ENCODE data around the gene SIX2. TPM values are rescaled to one million over a fixed set of nuclear protein-coding genes. Genes with fewer than 3 reads are reported as not detected.

Gene SIX2
- total RNA-seq, 1 donor from 2014 or later = 7.4 TPM

- no peak overlapping the region for H2AFZ ChIP-seq (ENCODE audit: low read depth, low read length)
- H3K9me3 Mint-ChIP-seq (ENCODE audit: unreplicated experiment) = peaks cover 9% of the 10 kb centered on the region
- no peaks in the 10 kb centered on the region for H3K36me3 ChIP-seq (ENCODE audit: insufficient read depth, low read length)
- peaks cover 2% of the 10 kb centered on the region for H3K36me3 Mint-ChIP-seq (ENCODE audit: low read depth, unreplicated experiment)
- peaks cover 74% of the 10 kb centered on the region for H3K27me3 Mint-ChIP-seq (ENCODE audit: low read depth, unreplicated experiment)
- peaks cover 5% of the 10 kb centered on the region for H3K4me1 ChIP-seq (ENCODE audit: insufficient read depth, low read length)
- H3K27ac ChIP-seq (ENCODE audit: low read depth, low read length) = no peak overlapping the region
- H3K4me2 ChIP-seq (ENCODE audit: low read length) = no peak overlapping the region
- H3K4me3 Mint-ChIP-seq (ENCODE audit: unreplicated experiment) = no peak overlapping the region
- no peak overlapping the region for H3K4me3 ChIP-seq (ENCODE audit: insufficient read depth, low read depth, low read length)
- H3K4me1 Mint-ChIP-seq (ENCODE audit: low read depth, unreplicated experiment) = no peaks in the 10 kb centered on the region
- H3K9ac ChIP-seq (ENCODE audit: low read length) = no peak overlapping the region
- H3K9me3 ChIP-seq (ENCODE audit: insufficient read depth, low read depth, low read length) = no peaks in the 10 kb centered on the region
- no peak overlapping the region for H3K27ac Mint-ChIP-seq (ENCODE audit: unreplicated experiment)
- no peaks in the 10 kb centered on the region for H3K79me2 ChIP-seq (ENCODE audit: insufficient read depth, low read length)
- FAIRE-seq = no peak
- TF ChIP-seq CTCF (IDR thresholded peaks at IDR 0.05; ENCODE audit: insufficient read depth, low read depth, low read length) (no peak), EZH2 (IDR thresholded peaks at IDR 0.05; ENCODE audit: insufficient read depth, low read length) (no peak)
- peaks cover 90% of the 10 kb centered on the region for H3K27me3 ChIP-seq (ENCODE audit: insufficient read depth, low read length)
- no peaks in the 10 kb centered on the region for H4K20me1 ChIP-seq (ENCODE audit: insufficient read depth, low read length)
- DNase-seq (ENCODE audit: low read depth) = no peak
Measured at GRCh38 chr2:44996356-44996755, 12.9 kb downstream of the SIX2 start.

GRCh38 chr2:44994377-44994776, 14.9 kb downstream of the SIX2 start:
- H3K27me3 ChIP-seq (ENCODE audit: insufficient read depth, low read length) = peaks cover 73% of the 10 kb centered on the region
- peaks cover 9% of the 10 kb centered on the region for H3K9me3 Mint-ChIP-seq (ENCODE audit: unreplicated experiment)

More at GRCh38 chr2:44994377-44994776, 14.9 kb downstream of the SIX2 start:
- Mint-ChIP-seq H3K27ac (ENCODE audit: unreplicated experiment) (no peak overlapping the region), H3K27me3 (ENCODE audit: low read depth, unreplicated experiment) (peaks cover 65% of the 10 kb centered on the region), H3K4me3 (ENCODE audit: unreplicated experiment) (no peak overlapping the region), H3K36me3 (ENCODE audit: low read depth, unreplicated experiment) (no peaks in the 10 kb centered on the region), H3K4me1 (ENCODE audit: low read depth, unreplicated experiment) (no peaks in the 10 kb centered on the region)
- Histone ChIP-seq H3K4me3 (ENCODE audit: insufficient read depth, low read depth, low read length) (no peak overlapping the region), H3K4me1 (ENCODE audit: insufficient read depth, low read length) (no peaks in the 10 kb centered on the region), H2AFZ (ENCODE audit: low read depth, low read length) (no peak overlapping the region), H3K27ac (ENCODE audit: low read depth, low read length) (no peak overlapping the region), H3K36me3 (ENCODE audit: insufficient read depth, low read length) (no peaks in the 10 kb centered on the region), H3K79me2 (ENCODE audit: insufficient read depth, low read length) (no peaks in the 10 kb centered on the region), H3K9ac (ENCODE audit: low read length) (no peak overlapping the region), H4K20me1 (ENCODE audit: insufficient read depth, low read length) (no peaks in the 10 kb centered on the region), H3K9me3 (ENCODE audit: insufficient read depth, low read depth, low read length) (peaks cover 3% of the 10 kb centered on the region), H3K4me2 (ENCODE audit: low read length) (no peak overlapping the region)
- DNase-seq (ENCODE audit: low read depth) (no peak), FAIRE-seq (no peak)
- TF ChIP-seq CTCF (IDR thresholded peaks at IDR 0.05; ENCODE audit: insufficient read depth, low read depth, low read length) = no peak
- TF ChIP-seq EZH2 (IDR thresholded peaks at IDR 0.05; ENCODE audit: insufficient read depth, low read length) = no peak
